Trophoblast cell (in vitro differentiated cells and primary cell): ENCODE measurements around the gene ADSS1.

Experiments
- DNase-seq, 2 donors: peaks; one replicate each; pipeline ENCODE4 v3.0.0-alpha.2; 2016
- H2AFZ ChIP-seq: 2 replicates; pipeline ENCODE4 v1.6.1; 2013; ENCODE audit warnings: low read length, moderate library complexity, mild to moderate bottlenecking; ENCODE audit not compliant: insufficient read depth, poor library complexity
- H2AK5ac ChIP-seq: 2 replicates; pipeline ENCODE4 v1.6.1; 2013; ENCODE audit warnings: mild to moderate bottlenecking, low read length
- H2BK120ac ChIP-seq: 2 replicates; pipeline ENCODE4 v1.6.1; 2013; ENCODE audit warnings: low read length, mild to moderate bottlenecking, moderate library complexity; ENCODE audit not compliant: insufficient read depth, poor library complexity
- H2BK12ac ChIP-seq: 2 replicates; pipeline ENCODE4 v1.6.1; 2013; ENCODE audit warnings: mild to moderate bottlenecking, low read length, moderate library complexity
- H2BK5ac ChIP-seq: 2 replicates; pipeline ENCODE4 v1.6.1; 2013; ENCODE audit warnings: low read length, low read depth, moderate library complexity, mild to moderate bottlenecking; ENCODE audit not compliant: poor library complexity
- H3K14ac ChIP-seq: 2 replicates; pipeline ENCODE4 v1.6.1; 2013; ENCODE audit warnings: mild to moderate bottlenecking, low read length
- H3K18ac ChIP-seq: 2 replicates; pipeline ENCODE4 v1.6.1; 2013; ENCODE audit warnings: mild to moderate bottlenecking, low read length
- H3K23ac ChIP-seq: 2 replicates; pipeline ENCODE4 v1.6.1; 2013; ENCODE audit warnings: low read length
- H3K27ac ChIP-seq: 2 replicates; pipeline ENCODE4 v1.5.1; 2013; ENCODE audit warnings: low read depth, mild to moderate bottlenecking, inconsistent platforms, low read length, moderate library complexity
- H3K27me3 ChIP-seq: 2 replicates; pipeline ENCODE4 v1.6.1; 2013; ENCODE audit warnings: inconsistent platforms, mild to moderate bottlenecking, low read length, moderate library complexity; ENCODE audit not compliant: insufficient read depth
- H3K36me3 ChIP-seq, 2 experiments: 1 replicate in 1 of 2; 2 replicates in 1 of 2; pipeline ENCODE4 v1.6.1; 2013; ENCODE audit warnings: low read length in 2 of 2, mild to moderate bottlenecking in 2 of 2, moderate library complexity in 1 of 2; ENCODE audit not compliant: insufficient read depth in 2 of 2, control insufficient read depth in 1 of 2
- H3K4ac ChIP-seq: 2 replicates; pipeline ENCODE4 v1.6.1; 2013; ENCODE audit warnings: low read depth, mild to moderate bottlenecking, low read length, moderate library complexity
- H3K4me1 ChIP-seq, 2 experiments: 1 replicate in 1 of 2; 2 replicates in 1 of 2; pipeline ENCODE4 v1.6.1; 2013; ENCODE audit warnings: low read length in 2 of 2, mild to moderate bottlenecking in 2 of 2, moderate library complexity in 1 of 2; ENCODE audit not compliant: insufficient read depth in 2 of 2, control insufficient read depth in 1 of 2
- H3K4me2 ChIP-seq: 2 replicates; pipeline ENCODE4 v1.6.1; 2013; ENCODE audit warnings: inconsistent platforms, mild to moderate bottlenecking, low read length, moderate library complexity
- H3K4me3 ChIP-seq: 2 replicates; pipeline ENCODE4 v1.5.1; 2013; ENCODE audit warnings: mild to moderate bottlenecking, low read depth, low read length, inconsistent platforms
- H3K79me1 ChIP-seq: one replicate; pipeline ENCODE4 v1.6.1; 2013; ENCODE audit warnings: low read length
- H3K79me2 ChIP-seq: 2 replicates; pipeline ENCODE4 v1.6.1; 2013; ENCODE audit warnings: low read length, mild to moderate bottlenecking; ENCODE audit not compliant: control insufficient read depth, insufficient read depth, poor library complexity
- H3K9ac ChIP-seq: 2 replicates; pipeline ENCODE4 v1.6.1; 2013; ENCODE audit warnings: mild to moderate bottlenecking, low read length
- H3K9me3 ChIP-seq: 2 replicates; pipeline ENCODE4 v1.6.1; 2013; ENCODE audit warnings: low read depth, mild to moderate bottlenecking, control low read depth, inconsistent platforms, low read length; ENCODE audit not compliant: insufficient read depth
- H4K12ac ChIP-seq: 2 replicates; pipeline ENCODE4 v1.6.1; 2013; ENCODE audit warnings: low read depth, mild to moderate bottlenecking, low read length, moderate library complexity
- H4K8ac ChIP-seq: 2 replicates; pipeline ENCODE4 v1.6.1; 2013; ENCODE audit warnings: low read depth, mild to moderate bottlenecking, low read length, moderate library complexity
- H4K91ac ChIP-seq: one replicate; pipeline ENCODE4 v1.6.1; 2013; ENCODE audit warnings: low read depth, mild to moderate bottlenecking, low read length, moderate library complexity
- WGBS: extraction: QIAGEN DNeasy Blood & Tissue Kit; methylation state at CpG from one replicate; pipeline ENCODE4 v1.1.7; 2013; ENCODE audit warnings: missing lambda C conversion rate; ENCODE audit not compliant: insufficient read length, insufficient coverage; ENCODE audit errors: extremely low coverage; 5-methylcytosine and 5-hydroxymethylcytosine counted together

The ADSS1 gene

GRCh38 chr14:104714066-104714465, 10.0 kb upstream of the ADSS1 start:
- H2BK5ac ChIP-seq: no peak overlapping the region
- H3K79me1 ChIP-seq: no peaks in the 10 kb centered on the region
- no peak overlapping the region for H4K91ac ChIP-seq
- no peak overlapping the region for H3K4me2 ChIP-seq
- no CpG with 5 or more reads among the region's 16 CpGs for WGBS
- H3K18ac ChIP-seq: no peak overlapping the region
- no peak overlapping the region for H3K9ac ChIP-seq
- peaks cover 90 to 93% of the 10 kb centered on the region in 2 experiments for H3K36me3 ChIP-seq
- no peak overlapping the region for H3K23ac ChIP-seq
- H3K4me3 ChIP-seq: no peak overlapping the region
- H2AFZ ChIP-seq: no peak overlapping the region
- no peak overlapping the region for H3K14ac ChIP-seq
- no peaks in the 10 kb centered on the region for H3K9me3 ChIP-seq
- no peak for DNase-seq
- H2BK120ac ChIP-seq: no peak overlapping the region
- H2AK5ac ChIP-seq: no peak overlapping the region
- H3K4me1 ChIP-seq: no peaks in the 10 kb centered on the region
- no peak overlapping the region for H4K12ac ChIP-seq
- H2BK12ac ChIP-seq: no peak overlapping the region
- H3K79me2 ChIP-seq: no peaks in the 10 kb centered on the region
- H4K8ac ChIP-seq: no peak overlapping the region
- no peak overlapping the region for H3K27ac ChIP-seq
- H3K4ac ChIP-seq: no peak overlapping the region
- no peaks in the 10 kb centered on the region for H3K27me3 ChIP-seq

DNA sequence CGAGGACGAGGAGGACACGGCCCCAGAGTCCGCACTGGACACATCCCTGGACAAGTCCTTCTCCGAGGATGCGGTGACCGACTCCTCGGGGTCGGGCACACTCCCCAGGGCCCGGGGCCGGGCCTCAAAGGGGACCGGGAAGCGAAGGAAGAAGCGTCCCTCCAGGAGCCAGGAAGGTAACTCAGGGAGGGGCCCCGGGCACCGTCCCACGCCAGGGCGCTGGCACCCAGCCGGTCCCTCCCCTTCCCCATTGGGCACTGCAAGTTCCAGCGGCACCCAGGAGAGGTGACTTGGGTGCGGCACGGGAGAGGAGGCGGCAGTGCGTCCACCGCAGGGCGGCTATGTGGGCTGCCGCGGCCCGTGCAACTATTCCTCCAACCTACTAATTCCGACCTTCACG, 9.3 kb upstream of the ADSS1 start:
- H3K9ac ChIP-seq: no peak overlapping the region
- no CpG with 5 or more reads among the region's 31 CpGs for WGBS
- no peak overlapping the region for H2BK5ac ChIP-seq
- DNase-seq: no peak
- no peak overlapping the region for H2AFZ ChIP-seq
- H4K12ac ChIP-seq: no peak overlapping the region
- no peaks in the 10 kb centered on the region for H3K27me3 ChIP-seq
- H3K4ac ChIP-seq: no peak overlapping the region
- no peaks in the 10 kb centered on the region for H3K79me2 ChIP-seq
- no peak overlapping the region for H3K27ac ChIP-seq
- H2BK12ac ChIP-seq: no peak overlapping the region
- no peak overlapping the region for H3K4me2 ChIP-seq
- H3K4me1 ChIP-seq: no peaks in the 10 kb centered on the region
- no peak overlapping the region for H2BK120ac ChIP-seq
- no peaks in the 10 kb centered on the region for H3K79me1 ChIP-seq
- no peak overlapping the region for H3K23ac ChIP-seq
- H3K4me3 ChIP-seq: no peak overlapping the region
- peaks cover 90 to 93% of the 10 kb centered on the region in 2 experiments for H3K36me3 ChIP-seq
- no peak overlapping the region for H3K18ac ChIP-seq
- no peak overlapping the region for H4K91ac ChIP-seq
- H3K14ac ChIP-seq: no peak overlapping the region
- no peak overlapping the region for H2AK5ac ChIP-seq
- peaks cover 2% of the 10 kb centered on the region for H3K9me3 ChIP-seq
- no peak overlapping the region for H4K8ac ChIP-seq

DNA sequence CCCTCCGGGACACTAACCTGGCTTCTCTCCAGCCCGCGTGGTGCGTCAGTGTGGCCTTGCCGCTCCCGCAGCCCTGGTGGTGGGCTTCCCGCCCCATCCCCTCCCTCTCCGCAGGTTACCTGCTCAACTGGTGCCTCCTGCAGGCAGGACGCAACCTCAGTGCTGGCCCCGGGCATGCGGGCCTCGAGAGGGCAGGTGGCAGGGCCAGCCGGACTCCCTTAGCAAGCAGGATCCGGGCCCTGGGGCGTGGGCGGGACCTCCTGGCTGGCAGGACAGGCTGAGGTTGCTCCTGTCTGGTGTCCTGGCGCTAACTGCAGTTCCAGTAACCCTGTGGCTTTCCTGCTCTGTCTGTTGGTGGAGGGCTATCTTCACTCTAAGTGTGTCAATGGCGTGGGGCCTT, 8.6 kb upstream of the ADSS1 start:
- no peak overlapping the region for H3K4me2 ChIP-seq
- H3K79me2 ChIP-seq: no peaks in the 10 kb centered on the region
- H2BK120ac ChIP-seq: no peak overlapping the region
- peaks cover 90 to 93% of the 10 kb centered on the region in 2 experiments for H3K36me3 ChIP-seq
- no peak overlapping the region for H2AFZ ChIP-seq
- H2AK5ac ChIP-seq: no peak overlapping the region
- H3K4me1 ChIP-seq: no peaks in the 10 kb centered on the region
- no peak overlapping the region for H3K23ac ChIP-seq
- H3K27me3 ChIP-seq: no peaks in the 10 kb centered on the region
- no peak overlapping the region for H2BK12ac ChIP-seq
- no peak overlapping the region for H4K12ac ChIP-seq
- H3K9ac ChIP-seq: no peak overlapping the region
- no peak overlapping the region for H4K91ac ChIP-seq
- WGBS: no CpG with 5 or more reads among the region's 18 CpGs
- no peak overlapping the region for H3K4me3 ChIP-seq
- H3K27ac ChIP-seq: no peak overlapping the region
- H3K9me3 ChIP-seq: peaks cover 2% of the 10 kb centered on the region
- H3K79me1 ChIP-seq: no peaks in the 10 kb centered on the region
- peak; percentile 98 for DNase-seq
- no peak overlapping the region for H3K14ac ChIP-seq
- H4K8ac ChIP-seq: no peak overlapping the region
- no peak overlapping the region for H3K4ac ChIP-seq
- H2BK5ac ChIP-seq: no peak overlapping the region
- H3K18ac ChIP-seq: no peak overlapping the region

GRCh38 chr14:104715871-104716270, 8.2 kb upstream of the ADSS1 start:
- Histone ChIP-seq H3K23ac (no peak overlapping the region), H4K12ac (no peak overlapping the region), H3K79me1 (no peaks in the 10 kb centered on the region), H4K8ac (no peak overlapping the region), H4K91ac (no peak overlapping the region), H2BK120ac (no peak overlapping the region), H3K9me3 (peaks cover 2% of the 10 kb centered on the region), H3K4me2 (no peak overlapping the region), H3K27me3 (no peaks in the 10 kb centered on the region), H3K27ac (no peak overlapping the region), H2AFZ (no peak overlapping the region), H2BK12ac (no peak overlapping the region), H3K4me1 (no peaks in the 10 kb centered on the region), H2AK5ac (no peak overlapping the region), H2BK5ac (no peak overlapping the region), H3K4ac (no peak overlapping the region), H3K14ac (no peak overlapping the region), H3K18ac (no peak overlapping the region), H3K79me2 (no peaks in the 10 kb centered on the region), H3K9ac (no peak overlapping the region), H3K4me3 (no peak overlapping the region), H3K36me3 (peaks cover 87 to 91% of the 10 kb centered on the region in 2 experiments)
- WGBS: no CpG with 5 or more reads among the region's 12 CpGs
- no peak for DNase-seq
